GM19452 (cell line): ENCODE results near the gene STK10.
A peak's percentile ranks its signal among the peaks of the same experiment; 100 is the strongest.

ENCODE experiments used
- ATAC-seq: cut with Tn5 transposase; IDR thresholded peaks from one replicate; pipeline ENCODE4 v1.9.1; 2021; ENCODE audit not compliant: unreplicated experiment

Gene STK10

DNA sequence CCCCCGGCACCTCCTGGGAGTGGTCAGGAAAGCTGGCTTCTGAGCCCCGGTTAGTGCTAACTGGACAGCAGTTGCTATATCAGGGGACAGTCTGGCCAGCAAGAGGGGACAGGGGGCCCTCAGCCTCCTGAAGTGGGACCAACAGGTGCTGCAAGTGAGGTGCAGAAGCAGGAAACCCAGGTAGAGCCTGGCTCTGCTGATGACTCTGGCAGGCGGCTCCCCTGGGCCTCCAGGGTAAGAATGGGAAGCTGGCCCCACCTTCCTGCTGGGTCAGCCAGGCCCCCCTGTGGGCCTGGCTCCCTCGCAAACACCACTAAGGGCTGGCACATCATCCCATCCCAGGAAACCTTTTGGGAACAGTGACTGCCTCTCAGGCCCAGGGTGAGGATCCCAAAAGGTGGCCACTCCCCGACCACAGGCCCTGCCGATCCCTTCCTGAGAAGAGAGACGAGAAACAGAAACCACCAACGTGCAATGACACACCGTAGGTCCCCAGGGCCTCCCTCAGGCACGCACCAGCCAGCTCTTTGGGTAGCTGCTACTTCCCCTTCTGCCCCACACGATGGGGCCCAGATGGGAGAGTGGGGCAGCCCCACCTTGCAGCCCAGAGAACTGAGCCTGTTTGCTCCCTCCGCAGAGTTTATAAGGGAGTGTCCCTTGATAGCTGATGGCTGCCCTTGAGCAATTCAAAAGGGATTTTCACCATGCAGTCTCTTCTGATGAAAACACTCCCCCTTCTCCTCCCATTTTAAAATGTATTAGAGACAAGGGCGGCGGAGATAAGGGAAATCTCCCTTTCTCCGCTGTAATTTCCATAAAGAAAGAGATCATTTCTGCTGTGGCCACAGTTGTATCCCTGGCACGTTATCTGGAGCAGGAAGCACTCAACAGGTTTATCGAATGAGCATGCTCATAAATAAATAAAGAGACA is 76.8 kb downstream of the STK10 start:
- peak; percentile 77 for ATAC-seq

DNA sequence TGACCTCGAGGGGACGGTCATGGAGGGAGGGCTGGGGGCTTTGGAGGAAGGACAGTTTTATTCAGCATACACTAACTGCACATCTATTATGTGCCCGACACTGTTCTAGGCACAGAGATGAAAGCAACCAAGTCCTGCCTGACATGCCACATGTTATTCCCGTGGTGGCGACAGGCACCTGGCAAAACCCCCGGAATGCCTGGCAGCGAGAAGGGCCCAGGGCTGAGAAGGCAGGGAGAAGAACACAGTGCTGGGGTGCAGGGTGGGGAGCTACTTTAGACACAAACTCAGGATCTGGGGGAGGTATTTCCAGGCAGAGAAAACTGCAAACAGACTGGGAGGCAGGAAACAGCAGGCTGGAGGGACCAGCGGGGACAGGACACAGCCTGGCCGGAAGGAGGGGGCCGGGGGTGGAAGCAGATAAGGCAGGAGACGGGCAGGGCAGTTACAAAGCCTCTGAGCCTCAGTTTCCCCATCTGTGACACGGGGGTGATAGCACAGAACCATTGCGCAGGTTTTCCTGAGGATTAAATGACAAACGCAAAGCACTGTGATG is 77.7 kb downstream of the STK10 start:
- no peak for ATAC-seq

DNA sequence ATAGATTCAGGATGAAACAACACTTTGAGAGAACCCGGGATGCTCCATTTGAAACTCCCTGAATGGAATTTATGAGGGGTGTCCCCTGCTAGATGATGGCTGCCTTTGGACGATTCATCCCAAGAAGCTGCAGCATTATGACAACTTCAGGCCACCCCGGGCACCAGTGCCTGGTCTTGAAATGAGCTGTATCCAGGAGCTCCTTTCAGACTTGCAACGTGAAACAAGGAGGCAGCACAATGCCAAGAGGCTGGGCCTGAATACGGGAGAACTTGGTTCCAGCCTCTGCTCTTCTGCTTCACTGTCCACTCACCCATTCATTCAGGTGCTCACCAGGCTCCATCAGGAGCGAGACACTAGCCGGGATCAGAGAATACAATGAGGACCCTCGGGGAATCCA is 78.3 kb downstream of the STK10 start:
- no peak for ATAC-seq

DNA sequence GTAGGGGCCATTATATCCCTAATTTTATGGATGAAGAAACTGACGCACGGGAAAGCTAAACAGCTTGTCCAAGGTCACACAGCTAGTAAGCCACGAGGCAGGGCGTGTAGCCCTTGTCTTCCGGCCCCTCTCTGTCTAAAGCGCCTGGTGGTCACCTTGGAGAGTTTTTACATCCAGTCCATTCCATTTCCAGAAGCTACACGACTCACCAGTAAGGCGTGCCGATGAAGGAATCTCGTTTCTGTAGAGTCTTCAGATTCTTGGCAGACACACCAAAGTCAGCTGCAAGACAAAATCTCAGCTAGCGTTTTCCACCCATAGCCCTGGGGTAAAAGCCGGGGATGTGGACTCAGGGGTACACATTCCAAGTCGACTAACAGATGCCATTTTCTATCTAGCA is 80.5 kb downstream of the STK10 start:
- no peak for ATAC-seq

DNA sequence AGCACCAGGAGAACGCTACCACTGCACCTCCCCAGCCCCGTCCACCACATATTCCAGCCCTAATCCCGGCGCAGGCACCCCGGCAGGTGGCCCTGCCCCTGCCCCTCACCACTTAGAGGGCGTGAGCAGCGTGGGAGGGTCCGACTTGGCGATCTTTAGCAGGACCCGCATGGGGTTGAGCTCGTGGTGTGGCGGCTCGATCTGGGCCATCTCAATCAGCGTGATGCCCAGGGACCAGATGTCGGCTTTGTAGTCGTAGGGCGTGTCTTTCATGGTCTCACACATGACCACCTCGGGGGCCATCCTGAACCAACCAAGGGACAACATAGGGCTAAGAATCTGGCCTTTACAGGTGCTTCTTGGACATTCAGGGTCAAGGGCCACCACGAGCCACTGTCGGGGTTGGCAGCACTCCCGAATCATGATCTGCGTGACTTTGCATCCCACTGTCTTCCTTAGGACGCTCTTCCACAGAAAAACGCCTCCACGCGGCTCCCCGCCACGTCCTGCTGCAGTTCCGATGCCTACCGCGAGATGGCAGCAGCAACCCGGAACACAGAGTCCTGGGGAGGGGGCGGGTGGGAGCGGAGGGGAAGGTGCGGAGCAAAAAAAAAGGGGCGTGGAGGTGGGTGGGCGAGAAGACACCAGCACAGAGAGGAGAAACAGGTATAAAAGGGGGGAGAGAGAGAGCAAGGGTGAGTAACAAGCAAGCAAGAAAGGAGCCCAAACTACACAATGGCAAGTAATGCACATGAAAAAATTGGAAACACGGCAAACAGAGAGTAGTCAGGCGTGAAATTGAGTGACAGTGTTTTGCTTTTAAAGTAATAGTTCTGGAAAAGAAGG is 81.3 kb downstream of the STK10 start:
- no peak for ATAC-seq

GRCh38 chr5:172105811-172106210 is 82.2 kb downstream of the STK10 start:
- no peak for ATAC-seq

DNA sequence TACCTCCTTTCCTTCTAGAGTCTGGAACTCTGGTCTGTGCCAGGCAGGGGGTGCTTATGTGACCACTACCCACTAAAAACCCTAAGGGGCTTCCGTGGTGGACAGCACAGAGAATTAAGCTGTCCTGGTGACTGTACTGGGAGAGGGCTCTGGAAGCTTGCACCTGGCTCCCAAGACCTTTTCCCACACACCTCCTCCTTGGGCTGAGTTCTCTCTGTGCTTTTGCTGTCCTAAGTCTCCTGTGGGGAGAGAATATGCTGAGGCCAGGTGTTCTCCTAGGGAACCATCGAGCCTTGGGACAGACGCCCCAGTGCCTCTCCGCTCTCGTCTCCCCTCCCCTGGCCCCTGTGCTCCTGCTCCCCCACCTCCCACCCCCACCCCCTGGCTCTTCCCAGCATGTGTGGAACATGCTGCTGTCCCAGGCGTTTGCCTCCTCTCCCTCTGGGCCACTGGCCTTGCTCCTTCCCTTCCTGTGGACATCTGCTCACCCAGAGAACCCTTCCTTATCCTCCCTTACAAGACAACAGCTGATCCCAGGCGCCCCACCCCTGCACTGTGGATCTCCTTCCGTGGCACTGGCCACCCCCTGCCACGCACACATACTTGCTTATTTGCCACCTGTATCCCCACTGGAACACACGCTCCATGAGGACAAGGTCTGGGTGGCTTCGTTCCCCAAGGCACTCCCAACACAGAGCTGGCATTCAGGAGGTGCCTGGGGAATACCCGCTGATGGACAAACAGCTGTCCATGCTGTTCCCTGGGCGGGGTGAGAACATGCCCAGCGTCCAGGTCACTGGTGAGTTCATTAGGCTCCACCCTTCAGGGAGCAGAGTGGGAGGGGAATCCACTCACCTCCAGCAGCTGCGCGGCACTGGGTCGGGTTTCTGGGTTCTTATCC is 83.0 kb downstream of the STK10 start:
- no peak for ATAC-seq

GRCh38 chr5:172104021-172104420 is 84.0 kb downstream of the STK10 start:
- ATAC-seq: no peak

- no peak for ATAC-seq
These were observed 85.0 kb downstream of the STK10 start for GRCh38 chr5:172102913-172103626.

- ATAC-seq: no peak
These were observed 85.7 kb downstream of the STK10 start for GRCh38 chr5:172102218-172102870.

DNA sequence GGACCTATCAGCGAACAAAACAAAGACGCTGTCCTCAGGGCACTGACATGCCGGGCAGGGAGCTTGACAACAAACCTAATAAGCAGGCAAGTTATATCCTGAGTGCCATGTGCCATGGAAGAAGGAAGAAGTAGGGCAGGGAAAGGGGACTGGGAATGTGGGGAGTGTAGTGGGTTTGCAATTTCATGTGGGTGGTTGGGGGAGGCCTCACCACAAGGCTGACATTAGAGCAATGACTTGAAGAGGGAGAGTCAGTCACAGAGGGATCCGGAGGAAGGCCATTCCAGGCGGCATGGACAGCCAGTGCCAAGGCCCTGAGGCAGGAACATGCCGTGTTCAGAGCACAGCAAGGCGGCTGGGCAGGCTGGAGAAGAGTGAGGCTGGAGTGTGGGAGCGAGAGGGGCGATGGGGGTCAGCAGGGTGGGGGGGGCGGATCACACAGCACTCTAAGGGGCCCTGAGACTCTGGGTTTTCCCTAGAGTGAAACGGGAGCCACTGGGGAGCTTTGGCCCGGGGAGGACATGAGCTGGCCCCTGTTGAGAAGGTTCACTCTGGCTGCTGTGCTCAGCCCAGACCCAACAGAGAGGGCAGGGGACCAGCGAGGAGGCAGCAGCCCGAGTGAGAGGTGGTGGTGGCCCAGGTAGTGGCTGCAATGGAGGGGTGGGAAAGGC is 86.3 kb downstream of the STK10 start:
- ATAC-seq: no peak

- ATAC-seq: no peak
These were observed 89.1 kb downstream of the STK10 start for GRCh38 chr5:172098883-172099282.

DNA sequence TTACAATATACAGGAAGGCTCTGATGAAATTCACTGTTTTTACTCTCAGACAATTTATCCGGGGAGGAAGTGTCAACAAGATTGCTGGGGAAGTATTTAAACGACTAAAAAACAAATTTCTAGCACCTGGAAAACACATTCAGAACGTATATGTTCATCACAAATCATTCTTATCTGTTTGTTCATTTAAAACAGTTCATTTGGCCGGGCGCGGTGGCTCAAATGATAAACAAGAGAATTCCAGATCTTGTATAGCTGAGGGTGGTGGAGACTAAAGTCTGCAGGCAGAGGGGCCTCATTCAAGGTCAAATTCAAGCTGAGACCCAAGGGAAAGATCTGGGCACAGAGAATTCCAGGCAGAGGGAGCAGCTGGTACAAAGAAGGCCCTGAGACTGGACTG is 90.0 kb downstream of the STK10 start:
- no peak for ATAC-seq

DNA sequence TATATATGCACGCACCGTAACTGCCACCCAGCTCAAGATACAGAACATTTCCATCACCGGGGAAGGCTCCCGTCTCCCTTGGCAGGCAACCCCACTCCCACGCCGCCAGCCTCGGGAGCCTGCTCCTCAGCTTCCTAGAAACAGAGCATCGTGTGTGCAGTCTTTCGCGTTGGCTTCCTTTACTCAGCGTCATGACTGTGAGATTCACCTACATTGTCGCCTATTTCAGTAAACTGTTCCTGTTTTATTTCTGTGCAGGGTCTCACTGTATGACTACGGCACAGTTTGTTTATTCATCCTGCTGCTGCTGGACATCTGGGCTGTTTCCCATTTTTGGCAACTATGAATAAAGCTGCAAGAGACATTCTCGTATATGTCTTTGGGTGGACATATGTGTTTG is 90.7 kb downstream of the STK10 start:
- no peak for ATAC-seq

- no peak for ATAC-seq
These were observed 91.7 kb downstream of the STK10 start for GRCh38 chr5:172096207-172096940.

- ATAC-seq: no peak
These were observed 92.4 kb downstream of the STK10 start for GRCh38 chr5:172095368-172096206.

DNA sequence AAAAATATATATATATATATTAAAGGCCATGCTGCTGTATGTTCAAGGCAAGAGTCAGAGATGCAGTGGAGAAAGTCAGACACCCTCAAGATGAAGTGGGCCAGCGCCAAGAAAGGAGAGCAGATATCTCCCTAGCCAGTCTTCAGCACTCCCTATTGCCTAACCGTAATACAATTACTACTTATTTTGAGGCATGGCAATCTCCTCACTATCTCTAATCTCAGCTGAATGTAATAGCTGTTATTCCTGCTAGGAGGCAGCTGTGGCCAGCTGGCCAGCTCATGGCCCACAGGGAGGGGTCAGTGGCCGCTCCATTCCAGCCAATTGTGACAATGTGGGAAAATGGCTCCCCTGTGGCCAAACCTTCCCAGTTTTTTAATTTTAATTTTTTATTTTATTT is 94.1 kb downstream of the STK10 start:
- ATAC-seq: no peak
